ENCODE data around the gene INSM1.
A peak's percentile ranks its signal among the peaks of the same experiment; 100 is the strongest.

Gene INSM1

DNA sequence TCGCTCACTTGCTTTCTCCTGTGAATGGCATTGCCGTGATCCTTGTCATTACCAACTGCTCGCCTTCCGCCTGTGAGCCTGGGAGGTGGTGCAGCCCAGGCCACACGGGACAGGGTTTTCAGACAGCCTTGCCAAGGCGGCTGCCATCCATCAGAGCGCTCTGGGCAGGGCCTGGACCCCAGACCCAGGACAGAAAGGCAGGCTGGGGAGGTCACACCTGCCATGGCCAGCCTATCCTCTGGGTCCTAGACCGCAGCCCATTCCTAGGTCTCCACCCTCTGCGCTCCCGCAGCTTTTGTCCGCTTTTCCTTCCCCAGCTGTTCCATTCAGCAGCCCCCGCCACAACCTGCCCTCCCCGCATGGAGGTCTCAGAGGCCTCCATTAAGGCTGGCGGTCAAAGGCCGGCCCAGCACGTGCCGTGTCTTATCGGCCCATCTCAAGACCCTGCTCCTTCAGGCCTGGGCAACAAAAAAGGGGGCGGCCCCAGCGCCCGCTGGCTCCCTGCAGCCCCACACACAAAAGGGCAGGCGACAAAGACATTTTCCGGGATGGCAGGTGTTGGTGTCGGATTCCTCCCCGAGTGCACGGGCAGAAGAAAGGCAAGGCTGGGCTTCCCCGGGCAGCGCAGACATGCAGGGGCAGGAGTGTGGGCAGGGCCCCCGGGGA lies 28.1 kb downstream of the INSM1 start:
- no peak for DNase-seq

DNA sequence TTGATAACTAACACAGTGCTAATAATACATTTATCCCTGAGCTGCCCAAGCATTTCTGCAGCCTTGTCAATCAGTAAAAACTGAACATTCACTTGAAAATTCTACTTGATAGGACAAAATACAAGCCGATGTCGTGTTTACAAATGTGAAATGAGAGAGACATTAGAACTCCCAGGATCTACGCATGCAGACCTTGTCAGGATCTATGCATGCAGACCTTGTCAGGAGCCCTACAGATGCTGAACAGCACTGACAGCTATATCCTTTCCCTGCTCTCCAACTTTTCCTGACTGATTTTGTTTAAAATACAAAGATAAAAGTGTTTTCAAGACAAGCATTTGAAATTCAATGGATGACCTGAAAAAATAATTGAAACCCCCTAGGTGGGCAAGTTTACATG lies 28.9 kb downstream of the INSM1 start:
- DNase-seq, result no peak

DNA sequence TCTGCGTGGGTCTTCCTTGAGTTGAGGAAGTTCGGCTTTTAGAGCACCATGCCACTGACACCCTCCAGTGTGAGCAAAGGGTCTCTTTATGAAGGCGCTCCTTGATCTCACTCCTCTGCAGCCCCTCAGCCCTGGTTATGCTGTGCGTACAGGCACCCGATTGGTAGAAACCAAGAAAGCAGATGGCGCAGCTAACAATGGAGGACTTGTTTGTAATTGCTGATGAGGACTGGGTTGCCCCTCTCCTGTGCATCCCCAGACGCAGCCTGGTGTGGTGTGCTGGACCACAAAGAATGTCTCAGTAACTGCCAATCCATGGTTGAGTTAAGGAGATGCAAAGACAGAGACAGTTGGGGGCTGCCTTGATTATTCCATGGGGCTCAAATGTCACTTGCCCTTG lies 30.2 kb downstream of the INSM1 start:
- no peak for DNase-seq

DNA sequence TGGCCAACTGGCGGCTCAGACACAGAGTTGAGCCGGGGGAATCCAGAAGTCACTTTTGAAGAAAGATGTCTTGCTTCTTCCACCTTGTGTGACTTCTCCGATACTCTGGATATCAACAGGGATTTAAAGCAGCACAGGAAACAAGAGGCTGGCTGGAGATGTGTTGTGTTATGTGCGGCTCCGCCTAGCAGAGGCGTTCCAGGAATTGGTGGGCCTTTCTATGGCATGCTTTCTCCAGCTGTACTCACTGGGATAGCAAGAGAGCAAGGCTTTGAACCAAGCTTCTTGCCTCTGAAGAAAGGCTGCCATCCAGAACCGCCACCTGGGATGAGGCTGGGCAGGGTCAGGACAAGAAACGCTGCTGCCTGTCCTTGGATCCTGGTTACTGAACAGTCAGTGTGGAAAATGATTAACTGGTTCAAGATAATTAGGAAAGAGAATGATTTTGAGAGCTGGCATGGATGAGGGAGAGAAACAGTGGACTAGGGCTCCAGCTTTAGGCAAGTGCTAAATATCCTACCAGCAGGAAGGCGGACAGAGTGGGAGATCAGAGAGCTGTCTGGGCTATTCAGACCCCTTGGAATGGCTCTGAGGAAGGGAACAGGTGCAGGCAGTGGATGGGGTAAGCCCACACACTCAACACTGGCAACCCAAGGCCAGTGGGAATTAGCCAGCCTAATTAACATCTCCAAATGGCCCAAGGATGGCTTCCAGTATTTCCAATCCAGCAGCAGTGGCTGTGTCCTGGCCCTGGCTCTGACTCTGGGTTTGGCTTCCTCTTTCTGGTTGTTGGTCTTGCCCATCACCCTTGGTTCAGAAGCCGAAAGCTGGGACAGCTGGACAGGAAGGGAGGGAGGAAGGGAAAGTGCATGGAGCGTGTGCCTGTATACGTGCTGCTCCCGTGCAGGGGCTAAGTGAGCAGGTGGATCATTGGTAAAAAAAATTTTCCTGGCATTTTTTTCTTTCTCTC lies 31.9 kb downstream of the INSM1 start:
- no peak for DNase-seq

DNA sequence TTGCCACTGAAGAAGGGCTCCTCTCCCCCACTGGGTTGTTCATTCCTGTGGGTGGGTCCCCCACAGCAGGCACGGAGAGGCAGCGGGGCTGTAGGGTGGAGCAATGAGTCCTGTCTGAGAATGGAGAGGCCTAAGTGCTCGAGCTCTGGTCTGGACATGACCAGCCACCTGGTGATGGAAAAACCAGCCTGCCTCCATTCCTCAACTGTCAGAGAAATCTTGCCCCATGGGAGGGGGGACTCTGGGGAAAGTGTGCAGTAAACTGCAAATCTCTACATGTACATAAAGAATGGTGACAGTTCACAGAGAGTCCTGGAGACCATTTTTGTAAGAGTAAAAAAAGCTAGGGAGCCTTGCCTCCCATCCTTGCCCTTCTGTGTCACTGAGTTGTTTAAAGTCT lies 34.1 kb downstream of the INSM1 start:
- no peak for DNase-seq

DNA sequence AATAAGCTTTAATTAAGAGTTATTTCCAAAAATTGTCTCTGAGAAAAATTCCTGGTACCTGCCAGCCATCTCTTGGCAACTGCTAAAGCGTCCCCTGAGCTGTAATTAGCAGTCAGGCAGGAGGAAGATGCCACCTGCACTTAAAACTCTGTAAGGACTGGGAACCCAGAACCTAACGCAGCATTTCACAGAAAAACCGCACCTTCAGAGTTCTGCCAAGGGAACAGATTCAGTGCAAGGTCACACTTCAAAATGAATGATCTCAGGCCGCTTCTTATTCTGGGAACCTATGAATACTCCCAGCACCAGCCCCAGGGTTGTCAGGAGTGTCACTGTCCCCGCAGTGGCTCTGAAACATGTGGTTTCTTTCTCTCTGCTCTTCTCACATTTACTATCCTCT lies 36.7 kb downstream of the INSM1 start:
- no peak for DNase-seq

DNA sequence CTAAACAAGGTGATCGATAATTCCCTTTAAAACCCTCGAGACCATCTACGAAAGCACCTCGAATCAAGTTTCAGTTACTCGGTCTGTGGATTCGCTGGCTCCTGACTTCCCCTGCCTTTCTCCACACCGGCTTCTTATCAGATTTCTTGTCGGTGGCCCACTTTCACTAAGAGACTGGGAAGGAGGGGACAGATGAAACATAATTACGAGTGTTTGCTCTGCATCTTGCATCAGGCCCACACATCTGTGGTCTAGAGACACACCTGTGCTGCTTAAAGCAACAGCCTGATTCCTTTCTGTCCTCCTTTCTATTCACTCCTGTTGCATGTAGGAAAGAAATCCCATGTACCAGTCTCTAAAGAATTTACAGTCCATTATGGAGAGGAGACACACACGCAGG lies 37.7 kb downstream of the INSM1 start:
- DNase-seq, result no peak

DNA sequence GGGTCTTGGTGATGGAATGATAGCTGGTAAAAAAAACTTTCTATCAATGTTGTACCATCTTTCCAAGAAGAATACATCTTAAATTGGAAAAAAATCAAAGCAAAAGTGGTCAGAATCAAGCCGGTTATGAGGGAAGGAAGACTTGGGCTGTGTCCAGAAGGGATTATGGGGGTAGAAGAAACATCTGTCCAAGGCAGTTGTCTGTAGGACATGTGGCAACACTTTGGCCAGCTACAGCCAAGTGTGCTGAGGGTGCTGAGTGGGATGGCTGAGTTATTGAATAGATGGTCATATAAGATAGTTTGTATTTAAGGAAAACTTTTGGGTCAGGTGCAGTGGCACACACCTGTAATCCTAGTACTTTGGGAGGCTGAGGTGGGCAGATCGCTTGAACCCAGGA lies 38.4 kb downstream of the INSM1 start:
- DNase-seq, result no peak

DNA sequence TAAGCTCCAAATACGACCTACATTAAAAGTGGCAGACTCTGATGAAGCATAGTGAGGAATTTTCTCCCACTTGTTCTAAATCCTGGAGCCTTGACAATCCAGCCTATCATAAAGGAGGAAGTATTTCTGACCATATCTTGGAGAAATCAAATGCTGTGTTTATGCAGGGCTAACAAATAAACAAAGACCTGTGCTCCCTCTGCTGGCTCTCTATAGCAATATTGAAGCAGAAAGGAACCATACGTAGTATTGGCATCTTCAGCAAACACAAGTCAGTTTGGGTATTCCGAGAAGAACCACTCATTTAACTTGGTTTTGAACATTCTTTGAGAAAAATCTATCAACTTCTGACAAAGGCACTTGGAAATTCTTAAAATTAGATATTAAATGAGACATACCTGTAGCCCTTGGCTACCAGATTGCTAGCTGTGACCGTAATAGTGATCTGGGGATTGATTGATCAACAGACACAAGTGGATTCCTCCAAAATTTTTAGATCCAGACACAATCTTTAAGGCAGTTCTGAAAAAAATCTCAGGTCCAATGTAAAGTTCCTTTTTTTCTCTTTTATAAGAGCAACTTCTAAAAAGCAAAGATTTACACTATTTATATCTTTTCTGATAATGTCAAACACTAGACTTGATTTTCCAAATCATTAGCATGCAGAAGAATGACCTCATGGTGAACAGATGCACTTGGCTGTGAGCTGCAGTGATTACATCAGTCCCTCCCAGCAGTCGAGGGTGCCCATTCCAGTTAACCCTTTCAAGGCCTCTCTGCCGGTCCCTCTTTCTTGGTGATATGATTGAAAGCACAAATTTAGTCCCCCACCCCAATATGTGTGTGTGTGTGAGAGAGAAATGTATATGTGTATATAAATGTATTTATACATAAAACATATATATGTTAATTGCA lies 40.2 kb downstream of the INSM1 start:
- DNase-seq, result no peak

DNA sequence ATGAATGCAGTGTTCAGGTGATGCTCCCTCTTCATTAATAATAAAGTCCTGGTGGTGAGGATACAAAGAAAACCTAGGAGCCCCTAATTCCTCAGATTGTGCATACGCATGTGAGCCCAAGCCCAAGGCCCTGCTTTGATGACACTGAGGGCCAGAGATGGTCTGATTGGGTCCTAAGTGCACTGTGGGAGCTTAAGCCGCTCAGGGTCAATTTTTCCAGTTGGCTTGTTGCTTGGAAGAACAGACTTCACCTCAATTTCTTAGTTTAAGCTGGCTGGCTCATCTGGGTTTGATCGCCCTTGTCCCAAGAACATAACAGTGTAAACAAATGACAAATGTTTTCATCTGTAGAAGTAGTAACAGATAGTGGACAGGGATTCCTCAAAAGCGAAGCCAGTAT lies 41.4 kb downstream of the INSM1 start:
- DNase-seq, result no peak

DNA sequence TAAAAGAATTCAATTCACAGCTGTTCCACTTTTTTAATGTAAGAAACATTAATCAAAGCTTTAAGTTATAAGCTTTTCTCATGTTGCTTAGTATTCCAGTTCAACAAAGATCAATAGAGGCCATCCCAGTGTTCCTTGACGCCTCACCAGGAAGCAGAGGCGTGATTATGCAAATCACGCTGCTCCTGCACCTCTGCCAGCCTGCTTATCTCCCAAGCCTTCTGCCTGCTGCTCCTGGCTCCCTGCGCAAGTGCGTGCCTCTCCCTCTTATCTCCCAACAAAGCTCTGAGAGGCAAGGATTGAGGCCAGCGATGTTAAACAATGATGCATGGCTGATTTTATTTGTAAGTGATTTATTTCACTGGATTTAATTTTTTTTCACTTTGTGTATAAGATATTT lies 42.8 kb downstream of the INSM1 start:
- DNase-seq, result no peak

DNA sequence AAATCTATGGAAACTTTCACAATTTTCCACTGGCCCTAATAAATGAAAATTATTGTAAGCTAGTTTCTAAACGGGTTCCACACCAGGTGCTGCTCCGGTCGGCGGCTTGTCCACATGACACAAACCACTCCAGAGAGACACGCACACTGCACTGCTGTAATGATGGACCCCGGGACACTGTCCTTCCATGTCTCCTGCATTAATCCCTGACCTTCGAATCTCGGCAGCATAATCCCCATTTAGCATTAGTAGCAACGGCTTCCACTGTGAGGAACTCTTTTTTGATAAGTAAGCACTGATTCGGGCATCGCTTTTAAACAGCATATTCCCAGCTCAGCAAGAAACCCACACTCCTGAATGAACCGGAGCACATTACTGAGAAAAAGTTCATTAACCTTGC lies 43.5 kb downstream of the INSM1 start:
- DNase-seq, result no peak

DNA sequence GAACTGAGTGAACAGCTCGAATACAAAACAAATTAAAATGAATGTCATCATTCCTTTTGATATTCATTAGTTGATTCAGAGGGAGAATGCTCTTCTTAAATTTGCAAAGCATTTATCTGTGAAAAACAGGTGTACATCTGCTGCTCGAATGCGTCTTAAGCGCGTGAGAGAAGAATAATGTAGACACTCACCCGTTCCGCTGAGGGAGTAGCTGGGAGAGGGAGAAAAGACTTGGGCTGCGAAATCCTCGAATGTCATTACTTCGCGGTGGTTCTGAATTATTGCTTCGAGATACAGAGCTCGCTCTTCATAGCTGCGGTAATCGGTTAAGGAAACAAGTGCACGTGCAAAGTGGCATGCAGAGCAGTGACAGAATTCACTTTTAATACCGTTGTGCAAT lies 43.9 kb downstream of the INSM1 start:
- no peak for DNase-seq

DNA sequence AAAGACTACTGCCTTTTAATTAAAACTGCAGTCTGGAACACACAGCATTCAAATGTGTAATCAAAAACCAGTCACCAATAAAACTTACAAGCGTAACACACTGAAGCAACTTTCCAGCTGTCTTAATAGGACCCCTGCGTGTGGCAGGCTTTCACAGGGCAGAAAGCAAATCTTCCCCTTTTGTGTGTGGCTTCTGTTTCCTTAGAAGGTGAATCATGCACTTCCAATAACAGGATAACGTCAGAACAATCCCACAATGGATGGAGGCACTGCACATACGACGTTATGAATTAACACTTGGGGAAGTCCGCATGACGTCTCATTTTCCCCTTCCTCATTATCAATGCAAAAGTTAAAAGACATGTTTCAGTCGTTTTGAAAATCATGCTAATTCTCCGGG lies 44.8 kb downstream of the INSM1 start:
- DNase-seq, result peak; percentile 50

DNA sequence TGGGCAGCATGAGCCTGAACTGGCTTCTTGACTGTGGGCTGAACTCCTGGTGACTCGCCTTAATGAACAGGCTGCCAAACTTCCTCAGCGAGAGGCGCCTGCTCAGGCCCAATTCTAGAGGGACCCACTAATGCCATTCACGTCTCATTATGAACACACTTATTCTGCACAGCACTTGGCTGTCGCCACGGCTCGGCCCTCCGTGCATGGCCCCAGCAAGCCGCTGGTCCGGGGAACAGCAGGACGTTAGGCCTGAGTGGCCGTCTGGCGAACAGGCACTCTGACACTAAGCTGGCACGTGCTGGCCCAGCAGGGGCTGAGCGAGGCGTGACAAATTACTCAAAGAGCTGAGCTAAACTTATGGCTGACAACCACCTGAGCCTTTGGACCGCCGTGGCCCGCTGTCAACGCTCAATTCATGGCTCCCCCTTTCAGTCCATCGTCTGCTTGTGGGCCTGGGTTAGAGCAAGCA lies 45.9 kb downstream of the INSM1 start:
- no peak for DNase-seq

DNA sequence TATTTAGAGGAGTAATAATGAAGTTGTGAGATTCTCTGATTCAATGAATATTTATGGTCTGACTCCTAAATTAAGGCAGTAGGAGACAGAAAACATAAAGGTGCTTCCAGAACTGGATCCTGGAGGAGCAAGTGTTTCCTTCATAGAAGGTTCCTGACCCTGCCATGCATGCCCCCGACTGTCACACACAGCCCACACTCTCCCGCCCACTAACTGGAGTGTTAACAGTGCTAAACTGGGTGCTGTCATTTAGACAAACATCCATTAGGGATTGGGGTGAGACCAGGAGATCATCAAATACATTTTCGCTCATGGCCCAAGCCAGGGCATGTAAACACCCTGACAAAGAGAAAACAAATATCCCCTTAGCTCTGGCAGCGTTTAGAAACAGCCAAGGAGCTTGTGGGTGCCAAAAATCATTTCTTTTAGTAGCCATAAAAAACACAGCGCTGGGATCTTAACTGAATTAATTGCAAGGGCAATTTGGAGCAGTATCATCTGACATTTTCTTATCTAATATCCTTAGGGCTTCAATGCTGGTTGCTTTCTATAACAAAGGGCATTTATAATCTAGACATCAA lies 46.8 kb downstream of the INSM1 start:
- no peak for DNase-seq

DNA sequence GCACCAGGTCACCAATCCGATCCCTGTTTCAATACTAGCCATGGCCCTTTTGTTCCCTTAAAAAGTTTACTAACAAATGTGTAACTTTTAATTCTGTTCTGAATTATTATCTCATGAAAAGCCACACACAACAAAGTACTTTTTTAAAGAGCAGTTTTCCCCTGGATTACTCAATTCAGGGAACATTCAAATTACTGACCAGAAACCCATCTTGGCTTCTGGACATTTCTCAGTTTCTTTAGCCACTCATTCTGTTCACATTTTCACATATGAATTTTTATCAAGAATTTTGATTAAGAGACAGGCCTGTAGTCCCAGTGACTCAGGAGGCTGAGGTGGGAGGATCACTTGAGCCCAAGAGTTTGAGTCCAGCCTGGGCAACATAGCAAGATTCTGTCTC lies 47.4 kb downstream of the INSM1 start:
- no peak for DNase-seq

DNA sequence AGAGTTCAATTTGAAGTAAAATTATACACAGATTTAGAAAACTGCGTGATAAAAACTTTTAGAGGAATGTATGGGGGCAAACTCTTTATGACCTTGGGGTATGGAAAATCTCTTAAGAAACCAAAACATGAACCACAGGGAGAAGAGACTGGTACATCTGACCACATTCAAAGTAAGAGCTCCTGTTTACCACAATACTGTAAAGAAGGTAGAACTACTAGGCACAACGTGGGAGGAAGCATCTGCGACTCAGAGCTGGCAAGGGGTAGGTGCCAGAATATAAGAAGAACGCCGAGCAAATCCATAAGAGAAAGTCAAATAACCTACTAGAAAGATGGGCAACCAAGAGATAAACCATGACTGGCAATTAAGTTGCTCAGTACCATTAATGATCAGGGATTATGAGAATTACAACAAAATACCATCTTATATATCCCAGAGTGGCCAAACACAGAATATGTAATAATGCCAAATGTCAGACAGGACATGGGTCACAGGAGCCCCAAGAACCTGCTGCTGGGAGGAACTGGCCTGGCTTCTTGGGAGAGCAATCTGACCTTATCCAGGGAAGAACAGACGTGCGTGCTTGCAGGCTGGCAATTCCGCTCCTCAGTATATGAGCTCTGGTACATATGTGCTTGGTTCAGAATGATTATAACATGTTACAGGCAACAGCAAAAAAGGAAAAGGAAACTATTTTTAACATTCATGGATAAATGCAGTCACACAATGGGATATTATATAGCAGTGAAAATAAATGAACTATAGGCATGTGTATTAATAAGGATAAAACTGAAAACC lies 50.2 kb downstream of the INSM1 start:
- no peak for DNase-seq

Measured in stimulated activated CD4-positive, alpha-beta T cell treated with anti-CD3 and anti-CD28 coated beads, Interleukin-1b, Interleukin-23, amount 100 ng/mL, for 48 hours (primary cell).